Urinary bladder (tissue), 4 donors: ENCODE results near the gene IFIH1. TPM values are rescaled to one million over a fixed set of nuclear protein-coding genes. Genes with fewer than 3 reads are reported as not detected.

ENCODE experiments used
- DNase-seq: peaks from one replicate; pipeline ENCODE4 v3.0.0-alpha.2; 2015; ENCODE audit errors: extremely low spot score
- H3K27ac ChIP-seq: one replicate; pipeline ENCODE4 v1.5.1; 2013; ENCODE audit warnings: low read depth, mild to moderate bottlenecking, moderate library complexity
- H3K36me3 ChIP-seq: one replicate; pipeline ENCODE4 v1.6.1; 2013; ENCODE audit warnings: mild to moderate bottlenecking, moderate library complexity; ENCODE audit not compliant: insufficient read depth
- H3K4me1 ChIP-seq: one replicate; pipeline ENCODE4 v1.6.1; 2013; ENCODE audit warnings: mild to moderate bottlenecking, moderate library complexity; ENCODE audit not compliant: insufficient read depth
- H3K4me3 ChIP-seq: one replicate; pipeline ENCODE4 v1.5.1; 2013; ENCODE audit warnings: low read depth, low read length
- WGBS: extraction: QIAGEN DNeasy Blood & Tissue Kit; methylation state at CpG from one replicate; pipeline ENCODE4 v1.1.7; 2013; 5-methylcytosine and 5-hydroxymethylcytosine counted together
- polyA plus RNA-seq: library from polyadenylated mRNA; stranded (reverse); fragments of 200-250 nt; gene quantifications from one replicate; pipeline ENCODE4 v1.2.3, GENCODE V29; 2013
- total RNA-seq: library from RNA; depleted of rRNA; stranded (reverse); fragments of >200 nt; gene quantifications from one replicate; pipeline ENCODE4 v1.2.3, GENCODE V29; 2014
- donor health status: healthy with polysubstance abuse.
- donor health status: healthy.

Gene IFIH1
- total RNA-seq: 14.7 TPM
- 7.9 TPM for polyA plus RNA-seq

- no peaks in the 10 kb centered on the region for H3K4me1 ChIP-seq
- peak within 1 kb of the TSS; percentile 97 for H3K4me3 ChIP-seq
- no peaks in the 10 kb centered on the region for H3K36me3 ChIP-seq
- peak within 1 kb of the TSS; percentile 86 for H3K27ac ChIP-seq
- DNase-seq: peak; percentile 76
- WGBS: 2% methylated on average over 45 of the region's 45 CpGs
These were observed at the start of gene IFIH1 for GRCh38 chr2:162318328-162319180. Gene IFIH1 (minus strand): TSS chr2:162318684. CDS start chr2:162318307, 377 bp downstream.

GRCh38 chr2:162365392-162365791 lies 46.9 kb upstream of the IFIH1 start:
- Histone ChIP-seq H3K4me3 (no peak overlapping the region), H3K4me1 (no peaks in the 10 kb centered on the region), H3K27ac (no peak overlapping the region), H3K36me3 (no peaks in the 10 kb centered on the region)
- 90% methylated on average over 2 of the region's 2 CpGs for WGBS
- DNase-seq: no peak

- Histone ChIP-seq H3K36me3 (no peaks in the 10 kb centered on the region), H3K4me3 (peak overlapping the region; percentile 66), H3K4me1 (peaks cover 3% of the 10 kb centered on the region), H3K27ac (peak overlapping the region; percentile 33)
- 12% methylated on average over 8 of the region's 8 CpGs for WGBS
- DNase-seq: no peak
These were observed 26.1 kb upstream of the IFIH1 start for GRCh38 chr2:162344617-162344950.

GRCh38 chr2:162343824-162344616 lies 25.5 kb upstream of the IFIH1 start, which contains the start of gene GCA:
Gene GCA (plus strand): TSS chr2:162344132. CDS start chr2:162344249, 117 bp downstream.
- under 1% methylated on average over 57 of the region's 57 CpGs for WGBS

GRCh38 chr2:162343492-162343823 lies 25.0 kb upstream of the IFIH1 start:
- WGBS: 49% methylated on average over 4 of the region's 4 CpGs
- H3K36me3 ChIP-seq: no peaks in the 10 kb centered on the region
- peaks cover 3% of the 10 kb centered on the region for H3K4me1 ChIP-seq
- peak overlapping the region; percentile 66 for H3K4me3 ChIP-seq
- no peak overlapping the region for H3K27ac ChIP-seq
- DNase-seq: no peak

More at GRCh38 chr2:162343824-162344616, 25.5 kb upstream of the IFIH1 start, which contains the start of gene GCA:
- H3K4me3 ChIP-seq: peak within 1 kb of the TSS; percentile 66
- H3K27ac ChIP-seq: peak within 1 kb of the TSS; percentile 33
- DNase-seq: peak; percentile 86
- H3K4me1 ChIP-seq: peaks cover 3% of the 10 kb centered on the region
- no peaks in the 10 kb centered on the region for H3K36me3 ChIP-seq

GRCh38 chr2:162342841-162343240 lies 24.4 kb upstream of the IFIH1 start:
- 73% methylated on average over 2 of the region's 2 CpGs for WGBS
- no peak overlapping the region for H3K4me3 ChIP-seq
- H3K27ac ChIP-seq: no peak overlapping the region
- no peaks in the 10 kb centered on the region for H3K36me3 ChIP-seq
- no peak for DNase-seq
- peaks cover 3% of the 10 kb centered on the region for H3K4me1 ChIP-seq

GRCh38 chr2:162342321-162342720 lies 23.8 kb upstream of the IFIH1 start:
- H3K4me1 ChIP-seq: peaks cover 3% of the 10 kb centered on the region
- DNase-seq: no peak
- no peak overlapping the region for H3K4me3 ChIP-seq
- WGBS: 39% methylated on average over 3 of the region's 3 CpGs
- no peaks in the 10 kb centered on the region for H3K36me3 ChIP-seq
- no peak overlapping the region for H3K27ac ChIP-seq

GRCh38 chr2:162340822-162341221 lies 22.3 kb upstream of the IFIH1 start:
- Histone ChIP-seq H3K36me3 (no peaks in the 10 kb centered on the region), H3K27ac (no peak overlapping the region), H3K4me1 (peaks cover 3% of the 10 kb centered on the region), H3K4me3 (no peak overlapping the region)
- DNase-seq: no peak

- no peak for DNase-seq
- Histone ChIP-seq H3K4me1 (no peaks in the 10 kb centered on the region), H3K4me3 (no peak overlapping the region), H3K27ac (no peak overlapping the region), H3K36me3 (no peaks in the 10 kb centered on the region)
- WGBS: 85% methylated on average over 2 of the region's 2 CpGs
These were observed 19.4 kb upstream of the IFIH1 start for GRCh38 chr2:162337868-162338267.

- Histone ChIP-seq H3K4me1 (no peaks in the 10 kb centered on the region), H3K4me3 (no peak overlapping the region), H3K27ac (no peak overlapping the region), H3K36me3 (no peaks in the 10 kb centered on the region)
- no peak for DNase-seq
- 34% methylated on average over 3 of the region's 3 CpGs for WGBS
These were observed 15.5 kb upstream of the IFIH1 start for GRCh38 chr2:162333968-162334367.

- no peak for DNase-seq
- WGBS: 97% methylated on average over 1 of the region's 1 CpG
- H3K36me3 ChIP-seq: no peaks in the 10 kb centered on the region
- no peak overlapping the region for H3K4me3 ChIP-seq
- no peaks in the 10 kb centered on the region for H3K4me1 ChIP-seq
- no peak overlapping the region for H3K27ac ChIP-seq
These were observed 12.4 kb upstream of the IFIH1 start for GRCh38 chr2:162330881-162331280.

GRCh38 chr2:162328424-162329157 lies 10.1 kb upstream of the IFIH1 start:
- no peaks in the 10 kb centered on the region for H3K36me3 ChIP-seq
- H3K4me3 ChIP-seq: no peak overlapping the region
- WGBS: 89% methylated on average over 12 of the region's 12 CpGs
- no peaks in the 10 kb centered on the region for H3K4me1 ChIP-seq
- H3K27ac ChIP-seq: no peak overlapping the region
- no peak for DNase-seq

GRCh38 chr2:162327806-162328205 lies 9.3 kb upstream of the IFIH1 start:
- Histone ChIP-seq H3K36me3 (no peaks in the 10 kb centered on the region), H3K27ac (no peak overlapping the region), H3K4me3 (no peak overlapping the region), H3K4me1 (no peaks in the 10 kb centered on the region)
- WGBS: 94% methylated on average over 15 of the region's 15 CpGs
- DNase-seq: no peak
